HG03575 (cell line): ENCODE results near the gene EEF1AKMT2.

Experiments used
- ATAC-seq: cut with Tn5 transposase; IDR thresholded peaks from one replicate; pipeline ENCODE4 v1.9.1; 2021; ENCODE audit not compliant: unreplicated experiment, insufficient number of reproducible peaks, low FRiP score; ENCODE audit errors: extremely low read depth

The EEF1AKMT2 gene

GRCh38 chr10:124709861-124710260, 81.8 kb downstream of the EEF1AKMT2 start:
- no peak for ATAC-seq

GRCh38 chr10:124708922-124709520, 82.7 kb downstream of the EEF1AKMT2 start:
- no peak for ATAC-seq

DNA sequence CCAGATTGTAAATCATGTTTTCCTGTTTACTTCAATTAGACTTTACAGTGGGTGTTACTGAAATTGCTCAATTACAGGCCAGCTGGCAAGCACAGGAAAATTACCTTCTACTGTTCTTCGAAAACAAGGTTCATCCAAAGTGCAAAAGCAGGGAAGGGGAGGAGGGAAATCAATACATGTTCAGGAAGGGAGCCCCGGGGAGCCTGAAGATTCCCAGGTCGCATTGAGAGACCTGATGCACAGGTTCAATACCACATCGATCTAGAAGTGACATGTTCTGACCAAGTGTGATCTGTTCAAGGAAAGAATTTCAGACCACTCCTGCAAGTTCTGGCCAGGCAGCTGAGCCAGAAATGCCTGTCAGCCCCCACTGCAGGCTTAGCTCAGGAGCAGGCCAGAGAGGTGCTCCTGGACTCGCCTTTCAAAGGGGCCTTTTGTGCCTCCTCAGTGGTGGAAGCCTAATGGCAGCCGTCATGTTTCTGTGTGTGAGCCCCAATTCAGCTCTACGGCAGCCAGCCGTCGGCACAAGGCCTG, 83.4 kb downstream of the EEF1AKMT2 start:
- ATAC-seq: no peak
